Panc1 (cell line): Measurements from ENCODE around the gene NMD3. TPM values are rescaled to one million over a fixed set of nuclear protein-coding genes. Genes with fewer than 3 reads are reported as not detected.

Experiments
- ATAC-seq: fragments of 200-7000 bp; cut with Tn5 transposase; 2 replicates; pipeline ENCODE4 v1.9.1; 2020; ENCODE audit warnings: mild to moderate bottlenecking, moderate library complexity
- Bru-seq: library from RNA; stranded (reverse); fragments of 400-500 nt; gene quantifications from one replicate; lab custom pipeline; 2021; lab: Mats Ljungman, UMichigan
- BruChase-seq, 2 experiments: library from RNA; stranded (reverse); fragments of 400-500 nt; gene quantifications; one replicate each; lab custom pipeline; 2021; lab: Mats Ljungman, UMichigan
- BruUV-seq: library from RNA; stranded (reverse); fragments of 400-500 nt; replicated peaks from 2 replicates; lab custom pipeline; 2021; lab: Mats Ljungman, UMichigan
- CTCF ChIA-PET: fragments of 300-600 bp; sonication (Branson Sonifier 250); formaldehyde crosslinking; loops from one replicate; lab custom pipeline; 2022; ENCODE audit warnings: antibody characterized with exemption; lab: Charles Lee
- POLR2A ChIA-PET: fragments of 300-600 bp; sonication (Branson Sonifier 250); formaldehyde crosslinking; loops from one replicate; lab custom pipeline; 2022; ENCODE audit warnings: antibody characterized with exemption; lab: Charles Lee
- DNase-seq: peaks from one replicate; pipeline ENCODE4 v3.0.0-alpha.2; 2010; ENCODE audit warnings: low read depth, low spot score
- H3K27ac ChIP-seq: 2 replicates; pipeline ENCODE4 v1.5.1; 2011; ENCODE audit warnings: mild to moderate bottlenecking, low read length, inconsistent platforms
- H3K27me3 ChIP-seq: fragments of 200-500 bp; sonication (Bioruptor generic); 2 replicates; pipeline ENCODE4 v1.6.0; 2014; ENCODE audit warnings: low read length, inconsistent platforms; ENCODE audit not compliant: control insufficient read depth, insufficient read depth
- H3K36me3 ChIP-seq: fragments of 200-500 bp; sonication (Bioruptor generic); 2 replicates; pipeline ENCODE4 v1.5.1; 2014; ENCODE audit warnings: inconsistent platforms, mild to moderate bottlenecking, low read length, moderate library complexity; ENCODE audit not compliant: control insufficient read depth, insufficient read depth
- H3K4me1 ChIP-seq: 2 replicates; pipeline ENCODE4 v1.5.1; 2011; ENCODE audit warnings: inconsistent platforms, mild to moderate bottlenecking, low read length, moderate library complexity; ENCODE audit not compliant: control insufficient read depth, insufficient read depth
- H3K4me3 ChIP-seq, 2 experiments: 2 replicates each; pipeline ENCODE4 v1.5.1; 2011 to 2012; ENCODE audit warnings: low read depth in 2 of 2, low read length in 2 of 2, mild to moderate bottlenecking in 2 of 2, inconsistent platforms in 1 of 2, moderate library complexity in 1 of 2
- H3K9me3 ChIP-seq: fragments of 200-500 bp; sonication (Bioruptor generic); 2 replicates; pipeline ENCODE4 v1.5.1; 2014; ENCODE audit warnings: low read depth, mild to moderate bottlenecking, inconsistent platforms, low read length, moderate library complexity; ENCODE audit not compliant: control insufficient read depth, insufficient read depth
- CTCF ChIP-seq: fragments of 450-650 bp; IDR thresholded peaks from 2 replicates; pipeline ENCODE4 v1.5.1; 2017; ENCODE audit warnings: mild to moderate bottlenecking
- POLR2AphosphoS5 ChIP-seq: IDR thresholded peaks from 2 replicates; pipeline ENCODE4 v1.6.1; 2012; ENCODE audit warnings: mild to moderate bottlenecking, low read depth, low read length, moderate library complexity
- SIN3A ChIP-seq: IDR thresholded peaks from 2 replicates; pipeline ENCODE4 v1.6.1; 2012; ENCODE audit warnings: low read depth, mild to moderate bottlenecking, low read length, moderate library complexity, borderline replicate concordance; ENCODE audit not compliant: insufficient read depth
- TCF7L2 ChIP-seq: IDR thresholded peaks from 2 replicates; pipeline ENCODE4 v1.6.1; 2011; ENCODE audit warnings: mild to moderate bottlenecking, low read depth, low read length, inconsistent platforms
- in situ Hi-C: cut with HindIII; loops from 2 replicates; pipeline ENCODE4 v1.10.0; 2016; ENCODE audit warnings: low sequenced_read_pairs, low pct_unique_long_range_greater_than_20kb
- intact Hi-C: fragments of 100-400 bp; cut with micrococcal nuclease; formaldehyde crosslinking; loops from one replicate; pipeline ENCODE4 v1.10.0; 2022; ENCODE audit not compliant: unreplicated experiment
- long read RNA-seq: library from polyadenylated mRNA; unstranded; transcript quantifications from one replicate; pipeline ENCODE4 v2.0.0, GENCODE V29; 2021; ENCODE audit not compliant: unreplicated experiment
- polyA plus RNA-seq: library from polyadenylated mRNA; unstranded; fragments of >200 nt; gene quantifications from one replicate; pipeline ENCODE4 v1.2.1, GENCODE V29; 2012; ENCODE audit warnings: missing spikeins; ENCODE audit not compliant: insufficient read length
- total RNA-seq: library from RNA; stranded (reverse); gene quantifications from one replicate; pipeline ENCODE4 v1.2.1, GENCODE V29; 2021; ENCODE audit not compliant: unreplicated experiment
- TF ChIP-seq, protein P1 (sequence below), 2 experiments: IDR thresholded peaks; 2 replicates each; pipeline ENCODE4 v1.6.1; 2011 to 2012; ENCODE audit warnings: low read depth in 2 of 2, control low read depth in 1 of 2, low read length in 1 of 2, mild to moderate bottlenecking in 1 of 2, moderate library complexity in 1 of 2; ENCODE audit not compliant: insufficient read depth in 1 of 2

NMD3 gene
- 64.6 TPM for total RNA-seq
- polyA plus RNA-seq = 33.7 TPM
- Bru-seq, nascent RNA = percentile 93 among the genes with signal in this experiment
- BruChase-seq, experiment 1, labeled RNA remaining after a 2-hour chase = percentile 94 among the genes with signal in this experiment
- percentile 88 among the genes with signal in this experiment for BruChase-seq, experiment 2, labeled RNA remaining after a 6-hour chase
- long read RNA-seq, transcript NMD3-201 (16 exons, 3,049 nt) = major isoform, 93 of 172 reads
- long read RNA-seq, partial matches to known transcripts = 5 of 172 reads
- long read RNA-seq, other reads (novel, unspliced or antisense) = 71 of 172 reads

DNA sequence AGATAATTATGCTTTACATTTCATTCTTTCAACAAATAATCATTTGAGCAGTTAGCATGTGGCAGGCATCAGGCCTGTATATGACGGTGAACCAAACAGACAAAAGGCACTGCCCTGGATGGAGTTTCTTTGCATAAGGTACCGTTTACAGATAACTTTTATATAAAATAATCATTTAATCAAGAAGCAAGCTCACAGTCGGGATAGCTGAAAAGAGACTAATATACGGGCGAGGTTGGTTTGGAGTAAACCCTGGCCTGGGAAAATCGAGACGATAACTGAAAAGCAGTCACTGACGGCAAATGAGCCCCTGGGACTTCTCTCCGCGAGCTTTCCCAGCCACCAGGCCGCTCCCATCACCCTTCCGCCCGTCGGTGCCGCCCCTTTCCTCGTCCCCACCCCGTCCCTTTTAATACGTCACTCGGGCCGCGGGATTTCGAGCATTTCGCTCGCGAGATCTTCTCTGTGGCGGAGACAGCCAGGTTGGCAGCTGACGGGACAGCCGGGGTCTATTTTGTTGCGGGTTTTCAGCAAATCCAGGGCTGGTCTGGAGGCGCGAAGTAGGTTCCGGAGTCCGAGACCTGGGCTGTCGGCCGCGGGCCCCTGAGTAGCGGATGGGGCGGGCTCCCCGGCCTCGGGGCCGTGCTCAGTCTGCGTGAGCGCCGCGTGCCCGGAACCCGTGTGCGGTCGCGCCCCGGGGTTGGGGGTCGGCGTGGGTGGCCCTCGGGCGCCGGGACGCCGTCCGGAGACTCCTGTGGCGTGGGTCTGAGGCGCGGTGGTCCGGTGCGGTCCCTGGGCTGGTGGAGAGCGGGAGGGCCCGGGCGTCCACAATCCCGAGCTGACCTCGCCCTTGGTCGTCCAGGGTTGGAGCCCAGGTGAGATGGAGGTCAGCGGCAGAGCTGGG is at the start of gene NMD3:
TSS of gene NMD3 (plus strand) at position 462 of the 904 bp plus-strand sequence. CDS start 703 bp downstream, outside the sequence.
- peak; percentile 97 for TF ChIP-seq POLR2AphosphoS5
- peak; percentile 61; the same call in 1 of the 2 replicates for TF ChIP-seq TCF7L2
- TF ChIP-seq CTCF = no peak
- TF ChIP-seq SIN3A = no peak
- TF ChIP-seq, protein P1, sequence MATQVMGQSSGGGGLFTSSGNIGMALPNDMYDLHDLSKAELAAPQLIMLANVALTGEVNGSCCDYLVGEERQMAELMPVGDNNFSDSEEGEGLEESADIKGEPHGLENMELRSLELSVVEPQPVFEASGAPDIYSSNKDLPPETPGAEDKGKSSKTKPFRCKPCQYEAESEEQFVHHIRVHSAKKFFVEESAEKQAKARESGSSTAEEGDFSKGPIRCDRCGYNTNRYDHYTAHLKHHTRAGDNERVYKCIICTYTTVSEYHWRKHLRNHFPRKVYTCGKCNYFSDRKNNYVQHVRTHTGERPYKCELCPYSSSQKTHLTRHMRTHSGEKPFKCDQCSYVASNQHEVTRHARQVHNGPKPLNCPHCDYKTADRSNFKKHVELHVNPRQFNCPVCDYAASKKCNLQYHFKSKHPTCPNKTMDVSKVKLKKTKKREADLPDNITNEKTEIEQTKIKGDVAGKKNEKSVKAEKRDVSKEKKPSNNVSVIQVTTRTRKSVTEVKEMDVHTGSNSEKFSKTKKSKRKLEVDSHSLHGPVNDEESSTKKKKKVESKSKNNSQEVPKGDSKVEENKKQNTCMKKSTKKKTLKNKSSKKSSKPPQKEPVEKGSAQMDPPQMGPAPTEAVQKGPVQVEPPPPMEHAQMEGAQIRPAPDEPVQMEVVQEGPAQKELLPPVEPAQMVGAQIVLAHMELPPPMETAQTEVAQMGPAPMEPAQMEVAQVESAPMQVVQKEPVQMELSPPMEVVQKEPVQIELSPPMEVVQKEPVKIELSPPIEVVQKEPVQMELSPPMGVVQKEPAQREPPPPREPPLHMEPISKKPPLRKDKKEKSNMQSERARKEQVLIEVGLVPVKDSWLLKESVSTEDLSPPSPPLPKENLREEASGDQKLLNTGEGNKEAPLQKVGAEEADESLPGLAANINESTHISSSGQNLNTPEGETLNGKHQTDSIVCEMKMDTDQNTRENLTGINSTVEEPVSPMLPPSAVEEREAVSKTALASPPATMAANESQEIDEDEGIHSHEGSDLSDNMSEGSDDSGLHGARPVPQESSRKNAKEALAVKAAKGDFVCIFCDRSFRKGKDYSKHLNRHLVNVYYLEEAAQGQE (IDR thresholded peaks at IDR 0.05; ENCODE audit: insufficient read depth in 1 of 2, low read depth in 2 of 2, low read length in 1 of 2) = no peak
- H3K9me3 ChIP-seq = 0 out of 2 replicates have a peak, but pooled peaks cover 4% of the 10 kb centered on the region
- peak within 1 kb of the TSS; percentile 73 to 88 for H3K4me3 ChIP-seq
- BruUV-seq = no TSS peak
- in situ Hi-C loops = no loop called here
- H3K27ac ChIP-seq = peak within 1 kb of the TSS; percentile 99
- ChIA-PET POLR2A (no interaction called here), CTCF (no interaction called here)
- DNase-seq = peak; percentile 82
- intact Hi-C loops = loop anchor here (5.0 to 10.0 kb wide), 2 partner anchors 114 to 516 kb away; partner anchors contain the start of gene B3GALNT1
- no peaks in the 10 kb centered on the region for H3K27me3 ChIP-seq
- ATAC-seq = peak; percentile 99
- peaks cover 14% of the 10 kb centered on the region for H3K4me1 ChIP-seq
- H3K36me3 ChIP-seq = peaks cover 5% of the 10 kb centered on the region

GRCh38 chr3:161171639-161172552 is 49.2 kb upstream of the NMD3 start:
- H3K27ac ChIP-seq = no peak overlapping the region

More at GRCh38 chr3:161171639-161172552, 49.2 kb upstream of the NMD3 start:
- TF ChIP-seq CTCF = peak; percentile 44; the same call in 1 of the 2 replicates
- TF ChIP-seq SIN3A = no peak
- TF ChIP-seq, protein P1 (IDR thresholded peaks at IDR 0.05; ENCODE audit: insufficient read depth in 1 of 2, low read depth in 2 of 2, low read length in 1 of 2) = no peak
- TF ChIP-seq POLR2AphosphoS5 = no peak
- TF ChIP-seq TCF7L2 = no peak
- POLR2A ChIA-PET = no interaction called here
- ATAC-seq (peak; percentile 71; the same call in 1 of the 2 replicates), DNase-seq (no peak)
- intact Hi-C loops = loop anchor here (2.0 kb wide), 1 partner anchor 75 kb away; no protein-coding TSS in a partner anchor
- Histone ChIP-seq H3K4me1 (no peaks in the 10 kb centered on the region), H3K9me3 (peaks cover 5% of the 10 kb centered on the region; the same call in 1 of the 2 replicates), H3K27me3 (no peaks in the 10 kb centered on the region), H3K4me3 (no peak overlapping the region), H3K36me3 (no peaks in the 10 kb centered on the region)
- BruUV-seq = no TSS peak
- CTCF ChIA-PET = interaction anchor here (0.6 to 1.3 kb wide), 3 partner anchors 22 to 204 kb away, joined by 4 to 5 read pairs (median 4); no protein-coding TSS in a partner anchor
- in situ Hi-C loops = no loop called here
